GM12878 (cell line): ENCODE results near the gene TBC1D5. TPM values are rescaled to one million over a fixed set of nuclear protein-coding genes. Genes with fewer than 3 reads are reported as not detected.
A peak's percentile ranks its signal among the peaks of the same experiment; 100 is the strongest.

Source experiments
- BHLHE40 ChIP-seq, 2 experiments: fragments of 450-650 bp in 1 of 2; IDR thresholded peaks; 2 replicates each; pipeline ENCODE4 v1.6.1; 2011 to 2017; ENCODE audit warnings: low read depth in 2 of 2, borderline replicate concordance in 1 of 2, improper control_type of control experiment in 1 of 2, low read length in 1 of 2, mild to moderate bottlenecking in 1 of 2
- CBX5 ChIP-seq: sonication (generic); IDR thresholded peaks from 2 replicates; pipeline ENCODE4 v1.6.1; 2016; ENCODE audit warnings: low read depth, moderate library complexity, mild to moderate bottlenecking, inconsistent platforms
- HDGF ChIP-seq: fragments of 450-650 bp; IDR thresholded peaks from 2 replicates; pipeline ENCODE4 v1.6.1; 2016; ENCODE audit warnings: antibody characterized with exemption
- MEF2B ChIP-seq: fragments of 450-650 bp; IDR thresholded peaks from 2 replicates; pipeline ENCODE4 v1.6.1; 2018; ENCODE audit warnings: mild to moderate bottlenecking, moderate library complexity; ENCODE audit not compliant: partially characterized antibody, poor library complexity, severe bottlenecking
- MLLT1 ChIP-seq: fragments of 450-650 bp; IDR thresholded peaks from 2 replicates; pipeline ENCODE4 v1.6.1; 2016; ENCODE audit warnings: mild to moderate bottlenecking
- MTA3 ChIP-seq: IDR thresholded peaks from 2 replicates; pipeline ENCODE4 v1.6.1; 2012; ENCODE audit warnings: low read length, inconsistent platforms, borderline replicate concordance
- NKRF ChIP-seq: fragments of 450-650 bp; conservative IDR thresholded peaks from 2 replicates; pipeline ENCODE4 v1.6.1; 2017; ENCODE audit warnings: mild to moderate bottlenecking, moderate library complexity
- PRDM15 ChIP-seq: fragments of 450-650 bp; formaldehyde crosslinking; IDR thresholded peaks from 2 replicates; pipeline ENCODE4 v1.4.0; 2020; ENCODE audit warnings: mild to moderate bottlenecking, moderate library complexity
- RBBP5 ChIP-seq: fragments of 200-600 bp; sonication (generic); conservative IDR thresholded peaks from 2 replicates; pipeline ENCODE4 v1.6.1; 2016
- SMAD1 ChIP-seq: fragments of 450-650 bp; IDR thresholded peaks from 2 replicates; pipeline ENCODE4 v1.6.1; 2018; ENCODE audit warnings: mild to moderate bottlenecking, low read depth; ENCODE audit not compliant: partially characterized antibody
- STAT3 ChIP-seq: IDR thresholded peaks from 2 replicates; pipeline ENCODE4 v1.6.1; 2011; ENCODE audit warnings: low read depth, low read length, improper control_type of control experiment
- ZBTB33 ChIP-seq: fragments of 450-650 bp; IDR thresholded peaks from 2 replicates; pipeline ENCODE4 v1.6.1; 2017; ENCODE audit warnings: mild to moderate bottlenecking
- polyA plus RNA-seq, 11 experiments: library from polyadenylated mRNA; depleted of rRNA in 4 of 11; unstranded in 6 of 11; stranded (reverse) in 5 of 11; fragments of >200 nt; fragmentation: Nextera tagmentation in 4 of 11; fragmentation: Illumina TruSeq in 1 of 11; extraction: Ambion mirVana in 4 of 11; extraction: Trizol in 1 of 11; gene quantifications; 1 replicate in 1 of 11; 2 replicates in 10 of 11; pipeline versions ENCODE4 v1.2.1 to v1.2.3, GENCODE V29; 2011 to 2016; ENCODE audit warnings: inconsistent platforms in 2 of 11, missing spikeins in 2 of 11, low read depth in 1 of 11
- total RNA-seq, 4 experiments: library from RNA; depleted of rRNA in 3 of 4; stranded (reverse); fragments of >200 nt in 3 of 4; fragmentation: Illumina TruSeq in 1 of 4; extraction: Trizol in 1 of 4; gene quantifications; 2 replicates each; pipeline versions ENCODE4 v1.2.1 to v1.2.3, GENCODE V29; 2013 to 2021
- TF ChIP-seq, protein P1 (sequence below): fragments of 450-650 bp; IDR thresholded peaks from 2 replicates; pipeline ENCODE4 v1.6.1; 2017; ENCODE audit warnings: low read depth, mild to moderate bottlenecking, moderate library complexity

Gene TBC1D5
- total and polyA plus RNA-seq, 10 of the 15 experiments (the other 5 are each of a cell fraction or from before 2014, with no cell fraction given), result 5.5 to 61.0 (median 43.8) TPM

GRCh38 chr3:17195856-17196604, 546.4 kb downstream of the TBC1D5 start (continued):
- no peak for TF ChIP-seq STAT3
- TF ChIP-seq MTA3, result no peak
- TF ChIP-seq HDGF, result peak; percentile 72; the same call in 1 of the 2 replicates
- no peak for TF ChIP-seq RBBP5
- TF ChIP-seq, protein P1, sequence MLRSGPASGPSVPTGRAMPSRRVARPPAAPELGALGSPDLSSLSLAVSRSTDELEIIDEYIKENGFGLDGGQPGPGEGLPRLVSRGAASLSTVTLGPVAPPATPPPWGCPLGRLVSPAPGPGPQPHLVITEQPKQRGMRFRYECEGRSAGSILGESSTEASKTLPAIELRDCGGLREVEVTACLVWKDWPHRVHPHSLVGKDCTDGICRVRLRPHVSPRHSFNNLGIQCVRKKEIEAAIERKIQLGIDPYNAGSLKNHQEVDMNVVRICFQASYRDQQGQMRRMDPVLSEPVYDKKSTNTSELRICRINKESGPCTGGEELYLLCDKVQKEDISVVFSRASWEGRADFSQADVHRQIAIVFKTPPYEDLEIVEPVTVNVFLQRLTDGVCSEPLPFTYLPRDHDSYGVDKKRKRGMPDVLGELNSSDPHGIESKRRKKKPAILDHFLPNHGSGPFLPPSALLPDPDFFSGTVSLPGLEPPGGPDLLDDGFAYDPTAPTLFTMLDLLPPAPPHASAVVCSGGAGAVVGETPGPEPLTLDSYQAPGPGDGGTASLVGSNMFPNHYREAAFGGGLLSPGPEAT, result peak; percentile 81
- peak; percentile 84 for TF ChIP-seq MEF2B
- TF ChIP-seq CBX5, result no peak
- TF ChIP-seq ZBTB33, result no peak
- no peak for TF ChIP-seq NKRF
- no peak for TF ChIP-seq PRDM15 (CRISPR knock-in tag)
- peak; percentile 47 for TF ChIP-seq SMAD1
- TF ChIP-seq MLLT1, result peak; percentile 69; the same call in 1 of the 2 replicates
- peak; percentile 76 to 78 for TF ChIP-seq BHLHE40 (IDR thresholded peaks at IDR 0.05; ENCODE audit: borderline replicate concordance in 1 of 2, low read depth in 2 of 2, low read length in 1 of 2)
